ENCODE results near the gene POLE.

The POLE gene

GRCh38 chr12:132653567-132654290 is 33.4 kb downstream of the POLE start:
- ATAC-seq, result no peak
- H3K4me3 Mint-ChIP-seq, result no peak overlapping the region
- no peaks in the 10 kb centered on the region for H3K9me3 Mint-ChIP-seq
- no peaks in the 10 kb centered on the region for H3K4me1 Mint-ChIP-seq
- no peaks in the 10 kb centered on the region for H3K27me3 Mint-ChIP-seq
- H3K36me3 Mint-ChIP-seq, result peaks cover 63% of the 10 kb centered on the region
- H3K27ac Mint-ChIP-seq, result no peak overlapping the region

GRCh38 chr12:132651444-132652100 is 35.6 kb downstream of the POLE start:
- Mint-ChIP-seq H3K4me1 (no peaks in the 10 kb centered on the region), H3K36me3 (peaks cover 58% of the 10 kb centered on the region), H3K27me3 (no peaks in the 10 kb centered on the region), H3K4me3 (no peak overlapping the region), H3K9me3 (no peaks in the 10 kb centered on the region), H3K27ac (no peak overlapping the region)
- no peak for ATAC-seq

GRCh38 chr12:132649226-132649945 is 37.8 kb downstream of the POLE start:
- no peak overlapping the region for H3K4me3 Mint-ChIP-seq
- peak; percentile 31 for ATAC-seq
- peaks cover 55% of the 10 kb centered on the region for H3K36me3 Mint-ChIP-seq
- no peaks in the 10 kb centered on the region for H3K27me3 Mint-ChIP-seq
- no peak overlapping the region for H3K27ac Mint-ChIP-seq
- no peaks in the 10 kb centered on the region for H3K4me1 Mint-ChIP-seq
- H3K9me3 Mint-ChIP-seq, result no peaks in the 10 kb centered on the region

- Mint-ChIP-seq H3K4me1 (no peaks in the 10 kb centered on the region), H3K36me3 (peaks cover 50% of the 10 kb centered on the region), H3K9me3 (no peaks in the 10 kb centered on the region), H3K27ac (no peak overlapping the region), H3K4me3 (no peak overlapping the region), H3K27me3 (no peaks in the 10 kb centered on the region)
- ATAC-seq, result no peak
Observed at GRCh38 chr12:132648616-132649225, 38.4 kb downstream of the POLE start.

- Mint-ChIP-seq H3K4me1 (no peaks in the 10 kb centered on the region), H3K4me3 (no peak overlapping the region), H3K9me3 (no peaks in the 10 kb centered on the region), H3K27me3 (no peaks in the 10 kb centered on the region), H3K36me3 (peaks cover 51% of the 10 kb centered on the region), H3K27ac (no peak overlapping the region)
- no peak for ATAC-seq
Observed at GRCh38 chr12:132647858-132648257, 39.3 kb downstream of the POLE start.

- no peaks in the 10 kb centered on the region for H3K4me1 Mint-ChIP-seq
- H3K27ac Mint-ChIP-seq, result no peak overlapping the region
- H3K27me3 Mint-ChIP-seq, result no peaks in the 10 kb centered on the region
- H3K9me3 Mint-ChIP-seq, result no peaks in the 10 kb centered on the region
- ATAC-seq, result no peak
- H3K36me3 Mint-ChIP-seq, result peaks cover 55% of the 10 kb centered on the region
- H3K4me3 Mint-ChIP-seq, result no peak overlapping the region
Observed at GRCh38 chr12:132646850-132647249, 40.3 kb downstream of the POLE start.

- no peak for ATAC-seq
- Mint-ChIP-seq H3K27me3 (no peaks in the 10 kb centered on the region), H3K27ac (no peak overlapping the region), H3K9me3 (no peaks in the 10 kb centered on the region), H3K4me3 (no peak overlapping the region), H3K4me1 (no peaks in the 10 kb centered on the region), H3K36me3 (peaks cover 59% of the 10 kb centered on the region)
Observed at GRCh38 chr12:132642846-132643835, 44.0 kb downstream of the POLE start.

GRCh38 chr12:132641811-132642650 is 45.1 kb downstream of the POLE start:
- ATAC-seq, result no peak
- Mint-ChIP-seq H3K36me3 (peaks cover 61% of the 10 kb centered on the region), H3K27ac (no peak overlapping the region)

GRCh38 chr12:132640936-132641335 is 46.2 kb downstream of the POLE start:
- Mint-ChIP-seq H3K4me3 (no peak overlapping the region), H3K4me1 (no peaks in the 10 kb centered on the region), H3K9me3 (no peaks in the 10 kb centered on the region), H3K36me3 (peaks cover 68% of the 10 kb centered on the region), H3K27ac (no peak overlapping the region), H3K27me3 (no peaks in the 10 kb centered on the region)
- ATAC-seq, result no peak

More at GRCh38 chr12:132641811-132642650, 45.1 kb downstream of the POLE start:
- Mint-ChIP-seq H3K27me3 (no peaks in the 10 kb centered on the region), H3K4me1 (no peaks in the 10 kb centered on the region), H3K9me3 (no peaks in the 10 kb centered on the region), H3K4me3 (no peak overlapping the region)

GRCh38 chr12:132639956-132640520 is 47.1 kb downstream of the POLE start:
- Mint-ChIP-seq H3K36me3 (peaks cover 75% of the 10 kb centered on the region), H3K27ac (no peak overlapping the region), H3K4me3 (no peak overlapping the region), H3K4me1 (no peaks in the 10 kb centered on the region), H3K9me3 (no peaks in the 10 kb centered on the region), H3K27me3 (no peaks in the 10 kb centered on the region)
- no peak for ATAC-seq

GRCh38 chr12:132638541-132639408 is 48.4 kb downstream of the POLE start:
- H3K27ac Mint-ChIP-seq, result no peak overlapping the region
- peaks cover 7% of the 10 kb centered on the region for H3K4me1 Mint-ChIP-seq
- H3K9me3 Mint-ChIP-seq, result no peaks in the 10 kb centered on the region
- H3K4me3 Mint-ChIP-seq, result no peak overlapping the region
- ATAC-seq, result no peak
- peaks cover 86% of the 10 kb centered on the region for H3K36me3 Mint-ChIP-seq
- H3K27me3 Mint-ChIP-seq, result no peaks in the 10 kb centered on the region

- no peak for ATAC-seq
- Mint-ChIP-seq H3K27ac (no peak overlapping the region), H3K4me1 (peaks cover 14% of the 10 kb centered on the region), H3K36me3 (peaks cover 87% of the 10 kb centered on the region), H3K9me3 (no peaks in the 10 kb centered on the region), H3K27me3 (no peaks in the 10 kb centered on the region), H3K4me3 (no peak overlapping the region)
Observed at GRCh38 chr12:132637811-132638210, 49.3 kb downstream of the POLE start.
